ENCODE measurements around the gene LGR4.

- TF ChIP-seq CTCF (conservative IDR thresholded peaks at IDR 0.05; ENCODE audit: low read depth, low read length) (no peak), MAZ (IDR thresholded peaks at IDR 0.05; ENCODE audit: borderline replicate concordance, low read depth, low read length) (no peak), MXI1 (IDR thresholded peaks at IDR 0.05; ENCODE audit: borderline replicate concordance, low read depth, low read length) (no peak), RAD21 (IDR thresholded peaks at IDR 0.05; ENCODE audit: low read length) (no peak), FOS (IDR thresholded peaks at IDR 0.05; ENCODE audit: low read depth, low read length) (no peak), MAFK (IDR thresholded peaks at IDR 0.05; ENCODE audit: low read depth, low read length) (no peak), POLR2A (IDR thresholded peaks at IDR 0.05; ENCODE audit: low read depth, low read length) (no peak), CHD1 (IDR thresholded peaks at IDR 0.05; ENCODE audit: low read depth, low read length) (no peak), RFX5 (IDR thresholded peaks at IDR 0.05; ENCODE audit: low read depth, low read length) (no peak), USF2 (IDR thresholded peaks at IDR 0.05; ENCODE audit: low read depth, low read length) (no peak), BHLHE40 (IDR thresholded peaks at IDR 0.05; ENCODE audit: low read depth, low read length) (no peak), CEBPB (IDR thresholded peaks at IDR 0.05; ENCODE audit: low read depth, low read length) (no peak), RCOR1 (IDR thresholded peaks at IDR 0.05; ENCODE audit: insufficient replicate concordance, low read length) (no peak)
- TF ChIP-seq, protein P1, sequence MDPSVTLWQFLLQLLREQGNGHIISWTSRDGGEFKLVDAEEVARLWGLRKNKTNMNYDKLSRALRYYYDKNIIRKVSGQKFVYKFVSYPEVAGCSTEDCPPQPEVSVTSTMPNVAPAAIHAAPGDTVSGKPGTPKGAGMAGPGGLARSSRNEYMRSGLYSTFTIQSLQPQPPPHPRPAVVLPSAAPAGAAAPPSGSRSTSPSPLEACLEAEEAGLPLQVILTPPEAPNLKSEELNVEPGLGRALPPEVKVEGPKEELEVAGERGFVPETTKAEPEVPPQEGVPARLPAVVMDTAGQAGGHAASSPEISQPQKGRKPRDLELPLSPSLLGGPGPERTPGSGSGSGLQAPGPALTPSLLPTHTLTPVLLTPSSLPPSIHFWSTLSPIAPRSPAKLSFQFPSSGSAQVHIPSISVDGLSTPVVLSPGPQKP (IDR thresholded peaks at IDR 0.05; ENCODE audit: borderline replicate concordance, low read depth, low read length) = no peak
These were observed 3.4 kb downstream of the LGR4 start for GRCh38 chr11:27468995-27469695.

All from IMR-90 (cell line).